Esophagus squamous epithelium (tissue), 5 donors: ENCODE data around the gene NOTCH4. TPM values are rescaled to one million over a fixed set of nuclear protein-coding genes. Genes with fewer than 3 reads are reported as not detected.

Experiments
- DNase-seq: peaks from one replicate; lab custom pipeline; 2025; lab: John Stamatoyannopoulos, UW
- H3K27ac ChIP-seq, 4 donors: fragments of 200-600 bp; sonication (generic); one replicate each; pipeline ENCODE4 v1.5.1; 2016 to 2019; ENCODE audit warnings: mild to moderate bottlenecking in 1 of 4
- H3K27me3 ChIP-seq, 4 donors: fragments of 200-600 bp; sonication (generic); 1 replicate in 3 of 4; 2 replicates in 1 of 4; pipeline versions ENCODE4 v1.5.1 to v1.6.0; 2017 to 2021; ENCODE audit warnings: antibody characterized with exemption in 1 of 4
- H3K36me3 ChIP-seq, 3 donors: fragments of 200-600 bp; sonication (generic); one replicate each; pipeline ENCODE4 v1.5.1; 2016 to 2019
- H3K4me1 ChIP-seq, 3 donors: fragments of 200-600 bp; sonication (generic); one replicate each; pipeline ENCODE4 v1.5.1; 2017 to 2019
- H3K4me3 ChIP-seq, 4 donors: fragments of 200-600 bp; sonication (generic); 1 replicate in 3 of 4; 2 replicates in 1 of 4; pipeline ENCODE4 v1.5.1; 2016 to 2019; ENCODE audit warnings: mild to moderate bottlenecking in 2 of 4, moderate library complexity in 1 of 4
- H3K9me3 ChIP-seq, 3 donors: fragments of 200-600 bp; sonication (generic); one replicate each; pipeline ENCODE4 v1.5.1; 2016 to 2019
- POLR2A ChIP-seq, 4 donors: fragments of 450-650 bp; IDR thresholded peaks; one replicate each; pipeline ENCODE4 v1.6.1; 2017; ENCODE audit warnings: antibody characterized with exemption in 4 of 4, mild to moderate bottlenecking in 4 of 4, moderate library complexity in 3 of 4
- WGBS, 2 donors: methylation state at CpG; one replicate each; pipeline ENCODE4 v1.1.5; 2018; 5-methylcytosine and 5-hydroxymethylcytosine counted together
- intact Hi-C: fragments of 100-400 bp; cut with DNase I; formaldehyde crosslinking; loops from one replicate; pipeline ENCODE4 v1.15.0; 2022
- total RNA-seq, 4 donors: library from RNA; depleted of rRNA; stranded (reverse); fragments of >200 nt; gene quantifications; one replicate each; pipeline ENCODE4 v1.1.0, GENCODE V29; 2016
- TF ChIP-seq, protein P1 (sequence below), 6 experiments: fragments of 450-650 bp in 4 of 6; fragments of 200-600 bp in 2 of 6; sonication (generic) in 2 of 6; IDR thresholded peaks; one replicate each; pipeline ENCODE4 v1.5.1; 2016 to 2019; ENCODE audit warnings: antibody characterized with exemption in 6 of 6, mild to moderate bottlenecking in 4 of 6, moderate library complexity in 4 of 6
- donor health status: DM: yes; HTN: yes; CAD: no.

Gene NOTCH4
- total RNA-seq, 4 donors from 2014 or later, result 4.7 to 13.2 (median 5.9) TPM

DNA sequence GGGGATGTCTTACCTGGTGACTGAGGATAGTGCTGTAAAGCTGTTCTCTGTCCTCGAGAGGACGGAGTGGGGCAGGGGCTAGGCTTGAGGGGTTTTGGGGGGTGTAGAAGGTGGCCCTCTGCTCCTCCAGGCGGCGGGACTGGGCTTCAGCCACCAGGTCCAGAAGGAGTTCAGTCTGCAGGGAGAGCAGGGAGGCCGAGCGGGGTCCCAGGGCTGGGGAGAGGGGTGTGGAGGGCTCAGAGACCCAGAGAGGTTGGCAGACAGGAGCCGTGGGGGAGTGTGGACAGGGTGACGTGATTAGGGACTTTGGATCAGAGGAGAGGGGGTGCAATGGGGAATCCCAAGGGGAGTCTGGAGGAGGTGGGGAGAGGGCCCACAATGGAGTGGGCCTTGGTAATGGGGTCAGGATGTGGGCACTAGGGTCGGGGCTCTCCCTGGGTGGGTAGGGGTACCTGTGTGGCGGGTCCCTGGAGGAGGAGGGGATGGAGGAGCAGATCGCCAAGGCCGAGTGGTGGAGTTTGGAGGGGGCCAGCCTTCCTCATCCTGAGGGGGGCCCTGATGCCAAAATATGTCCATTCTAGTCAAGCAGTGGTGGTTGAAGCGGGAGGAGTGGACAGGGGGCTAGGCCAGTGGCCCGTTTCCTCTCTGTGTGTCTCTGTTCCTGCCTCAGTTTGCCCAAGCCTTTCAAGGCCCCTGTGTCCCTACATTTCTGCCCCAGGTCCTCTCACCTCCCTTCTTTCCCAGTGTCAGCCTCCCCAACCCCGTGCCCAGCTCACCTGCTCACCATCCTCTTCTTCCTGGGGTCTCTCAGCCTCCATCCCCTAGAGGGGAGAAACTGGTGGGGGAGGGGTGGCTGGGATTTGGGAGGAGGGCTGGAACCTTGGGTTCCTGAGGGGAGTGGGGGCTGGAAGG lies 31.9 kb downstream of the NOTCH4 start:
- H3K27ac ChIP-seq, result peak overlapping the region; percentile 95 to 99 (median 98)
- peaks cover 22 to 87% (median 46%) of the 10 kb centered on the region in 3 donors for H3K4me1 ChIP-seq
- no peaks in the 10 kb centered on the region for H3K27me3 ChIP-seq
- 56 to 60% methylated on average over 13 to 15 of the region's 15 CpGs for WGBS, 2 donors
- intact Hi-C loops, result no loop called here
- no peak for DNase-seq
- TF ChIP-seq, protein P1, sequence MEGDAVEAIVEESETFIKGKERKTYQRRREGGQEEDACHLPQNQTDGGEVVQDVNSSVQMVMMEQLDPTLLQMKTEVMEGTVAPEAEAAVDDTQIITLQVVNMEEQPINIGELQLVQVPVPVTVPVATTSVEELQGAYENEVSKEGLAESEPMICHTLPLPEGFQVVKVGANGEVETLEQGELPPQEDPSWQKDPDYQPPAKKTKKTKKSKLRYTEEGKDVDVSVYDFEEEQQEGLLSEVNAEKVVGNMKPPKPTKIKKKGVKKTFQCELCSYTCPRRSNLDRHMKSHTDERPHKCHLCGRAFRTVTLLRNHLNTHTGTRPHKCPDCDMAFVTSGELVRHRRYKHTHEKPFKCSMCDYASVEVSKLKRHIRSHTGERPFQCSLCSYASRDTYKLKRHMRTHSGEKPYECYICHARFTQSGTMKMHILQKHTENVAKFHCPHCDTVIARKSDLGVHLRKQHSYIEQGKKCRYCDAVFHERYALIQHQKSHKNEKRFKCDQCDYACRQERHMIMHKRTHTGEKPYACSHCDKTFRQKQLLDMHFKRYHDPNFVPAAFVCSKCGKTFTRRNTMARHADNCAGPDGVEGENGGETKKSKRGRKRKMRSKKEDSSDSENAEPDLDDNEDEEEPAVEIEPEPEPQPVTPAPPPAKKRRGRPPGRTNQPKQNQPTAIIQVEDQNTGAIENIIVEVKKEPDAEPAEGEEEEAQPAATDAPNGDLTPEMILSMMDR (IDR thresholded peaks at IDR 0.05), result no peak
- TF ChIP-seq POLR2A (IDR thresholded peaks at IDR 0.05), result no peak
- peaks cover 6 to 13% (median 9%) of the 10 kb centered on the region in 3 donors for H3K36me3 ChIP-seq
- peak overlapping the region; percentile 14 to 88 (median 60) for H3K4me3 ChIP-seq
- no peaks in the 10 kb centered on the region for H3K9me3 ChIP-seq

DNA sequence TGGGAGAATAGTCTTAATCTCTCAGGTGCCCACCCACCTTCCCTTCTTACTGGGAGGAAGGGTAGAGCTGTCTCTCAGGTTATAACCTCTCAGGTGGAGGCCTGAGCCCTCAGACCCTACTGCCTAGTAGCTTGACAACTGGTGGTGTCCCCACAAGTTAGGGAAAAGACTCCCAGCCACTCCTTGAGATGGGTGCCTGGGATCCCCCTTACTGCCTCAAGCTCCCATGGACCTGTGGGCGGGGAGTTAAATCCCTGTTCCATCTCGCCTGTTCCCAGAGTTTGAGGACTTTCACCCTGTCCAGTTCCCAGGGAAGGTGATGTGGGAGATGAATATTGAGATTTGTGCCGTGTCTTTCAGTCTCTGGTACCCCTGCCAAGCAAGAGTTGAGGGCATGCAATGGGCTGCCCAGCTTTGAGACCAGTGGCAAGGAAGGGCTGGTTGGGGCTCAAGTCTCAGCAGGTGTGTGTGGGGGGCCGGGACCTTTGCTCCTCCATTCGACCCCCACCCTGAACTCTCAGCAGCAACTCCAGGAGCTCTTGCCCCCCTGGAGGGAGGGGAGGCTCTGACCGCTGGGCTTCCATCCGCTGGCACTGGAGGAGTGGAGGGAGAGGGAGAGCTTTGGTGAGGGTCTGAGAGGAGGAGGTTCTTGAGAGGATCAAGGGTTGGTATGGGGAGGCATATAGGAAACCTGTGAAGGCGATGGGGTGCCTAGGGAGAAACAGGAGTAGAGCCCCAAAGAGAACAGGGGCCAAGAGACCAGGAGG lies 32.8 kb downstream of the NOTCH4 start:
- DNase-seq, result no peak
- H3K4me3 ChIP-seq, result peak overlapping the region; percentile 69 to 93 (median 87)
- H3K27me3 ChIP-seq, result no peaks in the 10 kb centered on the region
- H3K27ac ChIP-seq, result peak overlapping the region; percentile 95 to 99 (median 98)
- H3K4me1 ChIP-seq, result peaks cover 22 to 87% (median 49%) of the 10 kb centered on the region in 3 donors
- H3K36me3 ChIP-seq, result peaks cover 9 to 22% (median 13%) of the 10 kb centered on the region in 3 donors
- intact Hi-C loops, result no loop called here
- TF ChIP-seq, protein P1 (IDR thresholded peaks at IDR 0.05), result no peak
- no peak for TF ChIP-seq POLR2A (IDR thresholded peaks at IDR 0.05)
- WGBS, 2 donors, result 61 to 67% methylated on average over 5 to 6 of the region's 8 CpGs
- no peaks in the 10 kb centered on the region for H3K9me3 ChIP-seq

DNA sequence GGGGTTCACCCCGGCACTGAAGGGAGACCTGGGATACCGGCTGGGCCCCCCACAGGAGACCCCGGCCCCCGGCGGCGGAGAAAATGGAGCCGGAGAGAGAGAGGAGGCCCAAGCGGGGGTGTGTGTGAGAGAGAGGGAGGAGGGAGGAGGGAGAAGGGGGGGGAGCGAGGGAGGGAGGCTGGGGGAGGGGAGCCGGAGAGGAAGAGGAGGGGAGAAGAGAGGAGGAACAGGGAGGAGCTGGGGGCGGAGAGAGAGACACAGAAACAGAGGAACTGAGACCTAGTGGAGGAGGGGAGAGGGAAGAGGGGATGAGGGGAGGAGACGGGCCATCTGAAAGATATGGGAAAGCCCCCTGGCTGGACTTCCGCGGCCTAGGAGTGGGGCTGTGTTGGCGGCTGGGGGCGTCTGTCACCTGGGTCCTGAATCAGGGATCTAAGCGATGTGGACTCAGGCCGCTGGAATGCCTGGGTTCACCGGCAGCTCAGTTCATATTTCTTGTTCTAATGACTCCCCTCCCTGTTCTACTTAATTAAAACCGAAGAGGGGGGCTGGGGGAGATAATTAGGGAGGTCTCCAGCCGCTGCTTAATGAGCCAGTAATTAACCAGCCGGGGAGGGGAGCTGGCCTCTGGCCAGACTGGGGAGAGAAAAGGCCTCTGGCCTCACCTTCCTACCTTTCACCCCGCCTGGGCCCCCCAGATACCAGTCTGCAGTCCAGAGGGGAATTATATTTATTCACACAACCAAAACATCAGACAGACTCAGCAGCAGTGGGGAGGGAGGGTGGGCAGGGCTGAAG lies 33.6 kb downstream of the NOTCH4 start, which contains the start of gene PBX2:
TSS of gene PBX2 (minus strand) at position 149 of the 798 bp plus-strand sequence. CDS start 287 bp downstream, outside the sequence.
- 1 to 2% methylated on average over 8 to 11 of the region's 23 CpGs for WGBS, 2 donors
- Histone ChIP-seq H3K27me3 (no peaks in the 10 kb centered on the region), H3K36me3 (peaks cover 9 to 25% (median 13%) of the 10 kb centered on the region in 3 donors), H3K27ac (peak within 1 kb of the TSS; percentile 95 to 99 (median 98)), H3K4me3 (peak within 1 kb of the TSS; percentile 69 to 93 (median 87)), H3K4me1 (peaks cover 22 to 94% (median 53%) of the 10 kb centered on the region in 3 donors), H3K9me3 (no peaks in the 10 kb centered on the region)
- TF ChIP-seq POLR2A (IDR thresholded peaks at IDR 0.05), result peak in 2 of 4 donors; percentile 69 to 88
- TF ChIP-seq, protein P1 (IDR thresholded peaks at IDR 0.05), result no peak
- intact Hi-C loops, result no loop called here
- DNase-seq, result peak; percentile 70

DNA sequence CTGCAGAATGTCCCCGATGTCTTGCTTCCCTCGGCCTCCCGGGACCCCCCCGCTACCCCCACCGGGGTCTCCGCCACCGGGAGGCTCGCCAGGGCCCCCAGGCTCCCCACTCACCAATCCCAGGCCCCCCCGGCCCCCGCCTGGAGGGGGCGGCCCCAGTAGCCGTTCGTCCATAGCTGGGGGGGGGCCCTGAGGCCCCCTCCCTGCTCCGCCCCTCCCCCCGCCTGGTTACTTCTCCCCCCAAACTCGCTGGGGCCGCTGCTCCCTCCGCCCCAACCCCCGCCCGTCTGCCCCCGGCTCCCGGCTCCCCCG lies 34.2 kb downstream of the NOTCH4 start:
- no peaks in the 10 kb centered on the region for H3K9me3 ChIP-seq
- TF ChIP-seq POLR2A (IDR thresholded peaks at IDR 0.05), result no peak
- TF ChIP-seq, protein P1 (IDR thresholded peaks at IDR 0.05), result no peak
- DNase-seq, result no peak
- peak overlapping the region; percentile 69 to 93 (median 87) for H3K4me3 ChIP-seq
- no peaks in the 10 kb centered on the region for H3K27me3 ChIP-seq
- WGBS, 2 donors, result no CpG with 5 or more reads among the region's 23 CpGs
- peak overlapping the region; percentile 95 to 99 (median 98) for H3K27ac ChIP-seq
- H3K4me1 ChIP-seq, result peaks cover 22 to 92% (median 49%) of the 10 kb centered on the region in 3 donors
- peaks cover 9 to 25% (median 13%) of the 10 kb centered on the region in 3 donors for H3K36me3 ChIP-seq
- intact Hi-C loops, result no loop called here
